Measurements from ENCODE around the gene CTPS1.

CTPS1 gene

GRCh38 chr1:40985161-40985560 is 5.7 kb downstream of the CTPS1 start:
- no peak overlapping the region for H3K9ac ChIP-seq (ENCODE audit: low read depth, low read length)
- no peak overlapping the region for H3K4me3 ChIP-seq (ENCODE audit: low read depth, low read length)
- peaks cover 41% of the 10 kb centered on the region for H3K36me3 ChIP-seq (ENCODE audit: control insufficient read depth, insufficient read depth, low read length)
- no peaks in the 10 kb centered on the region for H3K27me3 ChIP-seq (ENCODE audit: control insufficient read depth, insufficient read depth, low read length)
- peaks cover 8% of the 10 kb centered on the region for H3K4me1 ChIP-seq (ENCODE audit: control insufficient read depth, insufficient read depth, low read length)
- H3K9me3 ChIP-seq (ENCODE audit: control insufficient read depth, insufficient read depth, low read length): no peaks in the 10 kb centered on the region

- Histone ChIP-seq H3K4me3 (ENCODE audit: low read depth, low read length) (no peak overlapping the region), H3K36me3 (ENCODE audit: control insufficient read depth, insufficient read depth, low read length) (peaks cover 46% of the 10 kb centered on the region), H3K4me1 (ENCODE audit: control insufficient read depth, insufficient read depth, low read length) (peaks cover 7% of the 10 kb centered on the region), H3K9ac (ENCODE audit: low read depth, low read length) (no peak overlapping the region), H3K27me3 (ENCODE audit: control insufficient read depth, insufficient read depth, low read length) (no peaks in the 10 kb centered on the region), H3K9me3 (ENCODE audit: control insufficient read depth, insufficient read depth, low read length) (no peaks in the 10 kb centered on the region)
These were observed 6.4 kb downstream of the CTPS1 start for GRCh38 chr1:40985875-40986274.

- no peaks in the 10 kb centered on the region for H3K27me3 ChIP-seq (ENCODE audit: control insufficient read depth, insufficient read depth, low read length)
- no peak overlapping the region for H3K9ac ChIP-seq (ENCODE audit: low read depth, low read length)
- peaks cover 4% of the 10 kb centered on the region for H3K4me1 ChIP-seq (ENCODE audit: control insufficient read depth, insufficient read depth, low read length)
- peaks cover 50% of the 10 kb centered on the region for H3K36me3 ChIP-seq (ENCODE audit: control insufficient read depth, insufficient read depth, low read length)
- no peak overlapping the region for H3K4me3 ChIP-seq (ENCODE audit: low read depth, low read length)
- H3K9me3 ChIP-seq (ENCODE audit: control insufficient read depth, insufficient read depth, low read length): no peaks in the 10 kb centered on the region
These were observed 6.9 kb downstream of the CTPS1 start for GRCh38 chr1:40986328-40986783.

- Histone ChIP-seq H3K9me3 (ENCODE audit: control insufficient read depth, insufficient read depth, low read length) (no peaks in the 10 kb centered on the region), H3K36me3 (ENCODE audit: control insufficient read depth, insufficient read depth, low read length) (peaks cover 55% of the 10 kb centered on the region), H3K4me1 (ENCODE audit: control insufficient read depth, insufficient read depth, low read length) (peaks cover 2% of the 10 kb centered on the region), H3K9ac (ENCODE audit: low read depth, low read length) (no peak overlapping the region), H3K4me3 (ENCODE audit: low read depth, low read length) (no peak overlapping the region), H3K27me3 (ENCODE audit: control insufficient read depth, insufficient read depth, low read length) (no peaks in the 10 kb centered on the region)
These were observed 7.5 kb downstream of the CTPS1 start for GRCh38 chr1:40986956-40987355.

- no peak overlapping the region for H3K9ac ChIP-seq (ENCODE audit: low read depth, low read length)
- H3K4me1 ChIP-seq (ENCODE audit: control insufficient read depth, insufficient read depth, low read length): no peaks in the 10 kb centered on the region
- no peaks in the 10 kb centered on the region for H3K9me3 ChIP-seq (ENCODE audit: control insufficient read depth, insufficient read depth, low read length)
- no peaks in the 10 kb centered on the region for H3K27me3 ChIP-seq (ENCODE audit: control insufficient read depth, insufficient read depth, low read length)
- H3K4me3 ChIP-seq (ENCODE audit: low read depth, low read length): no peak overlapping the region
- H3K36me3 ChIP-seq (ENCODE audit: control insufficient read depth, insufficient read depth, low read length): peaks cover 60% of the 10 kb centered on the region
These were observed 8.2 kb downstream of the CTPS1 start for GRCh38 chr1:40987439-40988276.

GRCh38 chr1:40988280-40988679 is 8.8 kb downstream of the CTPS1 start:
- Histone ChIP-seq H3K9ac (ENCODE audit: low read depth, low read length) (no peak overlapping the region), H3K4me1 (ENCODE audit: control insufficient read depth, insufficient read depth, low read length) (no peaks in the 10 kb centered on the region), H3K9me3 (ENCODE audit: control insufficient read depth, insufficient read depth, low read length) (no peaks in the 10 kb centered on the region), H3K4me3 (ENCODE audit: low read depth, low read length) (no peak overlapping the region), H3K27me3 (ENCODE audit: control insufficient read depth, insufficient read depth, low read length) (no peaks in the 10 kb centered on the region), H3K36me3 (ENCODE audit: control insufficient read depth, insufficient read depth, low read length) (peaks cover 64% of the 10 kb centered on the region)

GRCh38 chr1:40989066-40989465 is 9.6 kb downstream of the CTPS1 start:
- H3K27me3 ChIP-seq (ENCODE audit: control insufficient read depth, insufficient read depth, low read length): no peaks in the 10 kb centered on the region
- no peaks in the 10 kb centered on the region for H3K4me1 ChIP-seq (ENCODE audit: control insufficient read depth, insufficient read depth, low read length)
- peaks cover 69% of the 10 kb centered on the region for H3K36me3 ChIP-seq (ENCODE audit: control insufficient read depth, insufficient read depth, low read length)
- H3K9me3 ChIP-seq (ENCODE audit: control insufficient read depth, insufficient read depth, low read length): no peaks in the 10 kb centered on the region
- no peak overlapping the region for H3K4me3 ChIP-seq (ENCODE audit: low read depth, low read length)
- H3K9ac ChIP-seq (ENCODE audit: low read depth, low read length): no peak overlapping the region

GRCh38 chr1:40997096-40997495 is 17.6 kb downstream of the CTPS1 start:
- Histone ChIP-seq H3K9ac (ENCODE audit: low read depth, low read length) (no peak overlapping the region), H3K9me3 (ENCODE audit: control insufficient read depth, insufficient read depth, low read length) (no peaks in the 10 kb centered on the region), H3K4me1 (ENCODE audit: control insufficient read depth, insufficient read depth, low read length) (no peaks in the 10 kb centered on the region), H3K36me3 (ENCODE audit: control insufficient read depth, insufficient read depth, low read length) (peaks cover 46% of the 10 kb centered on the region), H3K27me3 (ENCODE audit: control insufficient read depth, insufficient read depth, low read length) (no peaks in the 10 kb centered on the region), H3K4me3 (ENCODE audit: low read depth, low read length) (no peak overlapping the region)

GRCh38 chr1:40998668-40999067 is 19.2 kb downstream of the CTPS1 start:
- Histone ChIP-seq H3K4me1 (ENCODE audit: control insufficient read depth, insufficient read depth, low read length) (no peaks in the 10 kb centered on the region), H3K27me3 (ENCODE audit: control insufficient read depth, insufficient read depth, low read length) (no peaks in the 10 kb centered on the region), H3K9me3 (ENCODE audit: control insufficient read depth, insufficient read depth, low read length) (no peaks in the 10 kb centered on the region), H3K4me3 (ENCODE audit: low read depth, low read length) (no peak overlapping the region), H3K36me3 (ENCODE audit: control insufficient read depth, insufficient read depth, low read length) (peaks cover 49% of the 10 kb centered on the region), H3K9ac (ENCODE audit: low read depth, low read length) (no peak overlapping the region)

GRCh38 chr1:41003127-41003639 is 23.7 kb downstream of the CTPS1 start:
- Histone ChIP-seq H3K27me3 (ENCODE audit: control insufficient read depth, insufficient read depth, low read length) (no peaks in the 10 kb centered on the region), H3K4me1 (ENCODE audit: control insufficient read depth, insufficient read depth, low read length) (no peaks in the 10 kb centered on the region), H3K4me3 (ENCODE audit: low read depth, low read length) (no peak overlapping the region), H3K36me3 (ENCODE audit: control insufficient read depth, insufficient read depth, low read length) (peaks cover 57% of the 10 kb centered on the region), H3K9ac (ENCODE audit: low read depth, low read length) (no peak overlapping the region), H3K9me3 (ENCODE audit: control insufficient read depth, insufficient read depth, low read length) (no peaks in the 10 kb centered on the region)

- no peak overlapping the region for H3K4me3 ChIP-seq (ENCODE audit: low read depth, low read length)
- H3K9ac ChIP-seq (ENCODE audit: low read depth, low read length): no peak overlapping the region
- H3K27me3 ChIP-seq (ENCODE audit: control insufficient read depth, insufficient read depth, low read length): no peaks in the 10 kb centered on the region
- no peaks in the 10 kb centered on the region for H3K4me1 ChIP-seq (ENCODE audit: control insufficient read depth, insufficient read depth, low read length)
- H3K36me3 ChIP-seq (ENCODE audit: control insufficient read depth, insufficient read depth, low read length): peaks cover 53% of the 10 kb centered on the region
- H3K9me3 ChIP-seq (ENCODE audit: control insufficient read depth, insufficient read depth, low read length): no peaks in the 10 kb centered on the region
These were observed 24.2 kb downstream of the CTPS1 start for GRCh38 chr1:41003640-41004220.

- Histone ChIP-seq H3K9ac (ENCODE audit: low read depth, low read length) (no peak overlapping the region), H3K4me3 (ENCODE audit: low read depth, low read length) (no peak overlapping the region), H3K4me1 (ENCODE audit: control insufficient read depth, insufficient read depth, low read length) (no peaks in the 10 kb centered on the region), H3K36me3 (ENCODE audit: control insufficient read depth, insufficient read depth, low read length) (peaks cover 67% of the 10 kb centered on the region), H3K27me3 (ENCODE audit: control insufficient read depth, insufficient read depth, low read length) (no peaks in the 10 kb centered on the region), H3K9me3 (ENCODE audit: control insufficient read depth, insufficient read depth, low read length) (no peaks in the 10 kb centered on the region)
These were observed 26.4 kb downstream of the CTPS1 start for GRCh38 chr1:41005876-41006275.

All from iPS-15b (cell line).